ENCODE data around the gene CARMIL3.

Gene CARMIL3

DNA sequence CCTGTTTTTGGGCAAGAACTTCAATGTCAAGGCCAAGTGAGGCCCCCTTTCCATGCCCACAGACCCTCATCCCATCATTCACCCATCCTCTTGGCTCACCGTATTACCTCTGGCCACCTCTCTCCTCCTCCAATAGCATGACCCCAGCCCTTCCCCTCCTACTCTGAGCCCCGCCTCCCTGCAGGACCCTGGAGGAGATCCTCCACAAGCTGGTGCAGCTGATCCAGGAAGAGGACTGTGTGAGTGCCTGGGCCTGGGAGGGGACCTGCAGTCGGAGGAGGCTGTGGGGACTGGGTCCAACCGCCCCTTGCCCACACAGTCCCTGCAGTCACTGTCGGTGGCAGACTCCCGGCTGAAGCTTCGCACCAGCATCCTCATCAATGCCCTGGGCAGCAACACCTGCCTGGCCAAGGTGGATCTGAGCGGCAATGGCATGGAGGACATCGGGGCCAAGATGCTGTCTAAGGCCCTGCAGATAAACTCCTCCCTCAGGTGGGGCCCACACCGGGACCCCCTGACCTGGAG, 7.2 kb downstream of the CARMIL3 start:
- no peak for DNase-seq (ENCODE audit: low read depth)
- TF ChIP-seq, protein P1, sequence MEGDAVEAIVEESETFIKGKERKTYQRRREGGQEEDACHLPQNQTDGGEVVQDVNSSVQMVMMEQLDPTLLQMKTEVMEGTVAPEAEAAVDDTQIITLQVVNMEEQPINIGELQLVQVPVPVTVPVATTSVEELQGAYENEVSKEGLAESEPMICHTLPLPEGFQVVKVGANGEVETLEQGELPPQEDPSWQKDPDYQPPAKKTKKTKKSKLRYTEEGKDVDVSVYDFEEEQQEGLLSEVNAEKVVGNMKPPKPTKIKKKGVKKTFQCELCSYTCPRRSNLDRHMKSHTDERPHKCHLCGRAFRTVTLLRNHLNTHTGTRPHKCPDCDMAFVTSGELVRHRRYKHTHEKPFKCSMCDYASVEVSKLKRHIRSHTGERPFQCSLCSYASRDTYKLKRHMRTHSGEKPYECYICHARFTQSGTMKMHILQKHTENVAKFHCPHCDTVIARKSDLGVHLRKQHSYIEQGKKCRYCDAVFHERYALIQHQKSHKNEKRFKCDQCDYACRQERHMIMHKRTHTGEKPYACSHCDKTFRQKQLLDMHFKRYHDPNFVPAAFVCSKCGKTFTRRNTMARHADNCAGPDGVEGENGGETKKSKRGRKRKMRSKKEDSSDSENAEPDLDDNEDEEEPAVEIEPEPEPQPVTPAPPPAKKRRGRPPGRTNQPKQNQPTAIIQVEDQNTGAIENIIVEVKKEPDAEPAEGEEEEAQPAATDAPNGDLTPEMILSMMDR (IDR thresholded peaks at IDR 0.05; ENCODE audit: low read depth, low read length, missing control alignments) = no peak

DNA sequence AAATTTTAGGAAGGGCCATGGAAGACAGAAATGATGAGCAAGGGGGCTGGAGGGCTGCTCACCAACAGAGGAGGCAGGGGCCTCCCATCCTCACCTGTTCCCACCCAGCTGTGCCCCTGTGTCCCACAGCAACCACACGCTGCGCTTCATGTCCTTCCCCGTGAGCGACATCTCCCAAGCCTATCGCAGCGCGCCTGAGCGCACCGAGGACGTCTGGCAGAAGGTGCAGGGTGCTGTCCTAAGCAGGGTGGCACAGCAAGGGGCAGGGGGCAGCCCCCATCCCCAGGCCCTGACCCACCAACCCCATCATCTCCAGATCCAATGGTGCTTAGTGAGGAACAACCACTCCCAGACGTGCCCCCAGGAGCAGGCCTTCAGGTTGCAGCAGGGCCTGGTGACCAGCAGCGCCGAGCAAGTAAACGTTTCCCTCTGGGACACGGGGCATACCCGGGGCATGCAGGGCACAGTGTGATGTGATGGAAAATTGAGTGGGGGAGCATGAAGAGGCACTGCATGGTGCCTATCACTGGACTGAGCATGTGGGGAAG, 8.1 kb downstream of the CARMIL3 start:
- DNase-seq (ENCODE audit: low read depth) = no peak
- no peak overlapping the region for H3K4me3 ChIP-seq (ENCODE audit: low read depth, low read length)

More for the DNA sequence above, 7.2 kb downstream of the CARMIL3 start:
- no peak overlapping the region for H3K4me3 ChIP-seq (ENCODE audit: low read depth, low read length)

GRCh38 chr14:24060443-24060842, 8.6 kb downstream of the CARMIL3 start:
- DNase-seq (ENCODE audit: low read depth) = no peak
- TF ChIP-seq, protein P1 (IDR thresholded peaks at IDR 0.05; ENCODE audit: low read depth, low read length, missing control alignments) = no peak
- H3K4me3 ChIP-seq (ENCODE audit: low read depth, low read length) = no peak overlapping the region

More for the DNA sequence above, 8.1 kb downstream of the CARMIL3 start:
- TF ChIP-seq, protein P1 (IDR thresholded peaks at IDR 0.05; ENCODE audit: low read depth, low read length, missing control alignments) = no peak

DNA sequence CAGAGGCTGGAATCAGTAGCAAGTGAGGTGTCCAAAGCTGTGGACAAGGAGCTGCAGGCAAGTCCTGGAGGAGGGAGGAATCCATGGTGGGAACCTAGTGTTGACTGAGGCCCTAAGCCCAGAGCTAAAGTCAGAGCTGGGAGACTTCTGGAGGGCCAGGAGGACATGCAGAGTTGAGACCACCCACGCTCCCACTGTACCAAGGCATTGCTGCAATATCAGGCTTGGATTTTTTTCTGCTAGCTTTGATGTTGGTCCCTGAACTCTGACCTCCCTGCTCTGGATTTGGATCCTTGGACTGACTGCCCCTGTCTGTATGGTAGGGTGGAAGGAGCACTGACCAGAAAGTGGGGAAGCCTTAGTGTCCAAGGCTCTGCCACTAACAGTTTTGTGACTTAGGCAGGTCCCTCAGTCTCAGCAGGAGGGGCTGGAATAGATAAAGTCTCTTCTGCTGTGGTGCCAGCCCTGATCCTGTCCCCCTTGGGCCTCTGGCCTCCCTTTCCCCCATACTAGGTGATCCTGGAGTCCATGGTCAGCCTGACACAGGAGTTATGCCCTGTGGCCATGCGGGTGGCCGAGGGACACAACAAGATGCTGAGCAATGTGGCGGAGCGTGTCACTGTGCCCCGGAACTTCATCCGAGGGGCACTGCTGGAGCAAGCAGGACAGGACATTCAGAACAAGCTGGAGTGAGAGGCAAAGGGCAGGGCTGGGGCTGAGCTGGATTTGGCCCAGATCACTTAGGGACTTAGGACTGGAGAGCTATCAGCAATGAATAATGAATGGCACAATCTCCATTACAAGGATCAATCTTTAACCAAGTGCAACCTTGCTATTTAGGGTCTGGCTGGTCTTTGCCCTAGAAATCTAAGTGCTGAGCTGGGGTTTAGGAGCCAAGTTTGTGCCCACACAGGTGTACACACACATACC, 9.4 kb downstream of the CARMIL3 start:
- DNase-seq (ENCODE audit: low read depth) = no peak
- TF ChIP-seq, protein P1 (IDR thresholded peaks at IDR 0.05; ENCODE audit: low read depth, low read length, missing control alignments) = no peak
- no peak overlapping the region for H3K4me3 ChIP-seq (ENCODE audit: low read depth, low read length)

DNA sequence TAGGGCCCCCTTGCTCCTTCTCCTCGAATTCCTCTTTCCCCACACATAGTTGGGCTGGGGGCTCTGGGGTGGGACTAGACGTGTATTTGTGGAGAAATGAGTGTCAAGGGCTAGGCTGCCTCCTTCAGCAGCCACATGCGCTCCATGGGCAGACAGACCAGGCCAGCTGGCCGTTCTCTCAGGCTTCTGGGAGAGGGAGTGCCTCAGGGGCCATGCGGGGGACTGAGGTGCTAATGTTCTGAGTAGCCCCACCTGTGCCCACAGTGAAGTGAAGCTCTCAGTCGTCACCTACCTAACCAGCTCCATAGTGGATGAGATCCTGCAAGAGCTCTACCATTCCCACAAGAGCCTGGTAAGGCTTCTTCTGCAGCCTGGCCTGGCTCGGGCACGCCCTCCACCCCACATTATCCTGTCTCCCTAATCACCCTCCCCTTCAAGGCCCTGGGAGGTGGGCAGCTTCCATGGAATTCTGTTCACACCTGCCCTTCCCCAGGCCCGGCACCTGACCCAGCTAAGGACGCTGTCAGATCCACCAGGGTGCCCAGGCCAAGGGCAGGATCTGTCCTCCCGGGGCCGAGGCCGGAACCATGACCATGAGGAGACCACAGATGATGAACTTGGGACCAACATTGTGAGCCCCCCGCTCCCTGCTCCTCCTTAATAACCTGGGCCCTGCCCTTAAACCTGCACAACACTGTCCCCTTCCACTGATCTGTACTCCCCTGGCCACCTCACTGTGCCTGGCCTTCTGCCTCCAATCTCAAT, 10.6 kb downstream of the CARMIL3 start:
- TF ChIP-seq, protein P1 (IDR thresholded peaks at IDR 0.05; ENCODE audit: low read depth, low read length, missing control alignments) = no peak
- H3K4me3 ChIP-seq (ENCODE audit: low read depth, low read length) = no peak overlapping the region

DNA sequence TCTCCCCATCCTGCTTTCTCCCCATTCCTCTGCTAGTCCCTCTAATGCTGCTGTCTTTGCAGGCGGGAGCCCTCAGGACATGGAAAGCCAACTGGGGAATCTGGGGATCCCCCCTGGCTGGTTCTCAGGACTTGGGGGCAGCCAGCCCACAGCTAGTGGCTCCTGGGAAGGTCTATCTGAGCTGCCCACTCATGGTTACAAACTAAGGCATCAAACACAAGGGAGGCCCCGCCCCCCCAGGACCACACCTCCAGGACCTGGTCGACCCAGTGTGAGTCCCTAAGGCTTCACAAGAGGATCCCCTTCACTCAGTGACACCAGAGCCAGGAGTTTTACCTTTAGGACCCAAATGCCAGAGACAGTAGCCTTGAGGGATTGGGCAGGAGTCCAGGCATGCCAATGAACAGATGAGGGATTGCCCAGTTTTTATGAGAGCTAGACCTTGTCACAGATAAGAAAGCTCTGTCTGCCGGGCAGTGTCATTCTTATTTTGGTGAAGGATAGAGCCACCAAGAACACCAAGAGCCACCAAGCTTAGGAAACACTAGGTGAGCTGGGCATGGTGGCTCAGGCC, 11.5 kb downstream of the CARMIL3 start:
- no peak for DNase-seq (ENCODE audit: low read depth)

More for the DNA sequence above, 10.6 kb downstream of the CARMIL3 start:
- DNase-seq (ENCODE audit: low read depth) = no peak

More for the DNA sequence above, 11.5 kb downstream of the CARMIL3 start:
- TF ChIP-seq, protein P1 (IDR thresholded peaks at IDR 0.05; ENCODE audit: low read depth, low read length, missing control alignments) = no peak
- H3K4me3 ChIP-seq (ENCODE audit: low read depth, low read length) = no peak overlapping the region

Measured in GM12864 (cell line).